NB4 (cell line): Measurements from ENCODE around the gene PSMB2.

Experiments
- CTCF ChIP-seq: IDR thresholded peaks from one replicate; pipeline ENCODE4 v1.5.1; 2012; ENCODE audit warnings: low read depth, low read length
- MYC ChIP-seq: IDR thresholded peaks from 2 replicates; pipeline ENCODE4 v1.6.1; 2011; ENCODE audit warnings: low read depth, low read length

GRCh38 chr1:35569936-35570335, 71.4 kb downstream of the PSMB2 start:
- TF ChIP-seq MYC (no peak), CTCF (no peak)
